NB4 (cell line): Measurements from ENCODE around the gene INPP5B.

ENCODE experiments used
- DNase-seq: peaks from one replicate; pipeline ENCODE4 v3.0.0; 2010; ENCODE audit warnings: low read depth
- H3K4me3 ChIP-seq: one replicate; pipeline ENCODE4 v1.5.1; 2011; ENCODE audit warnings: mild to moderate bottlenecking, low read depth, low read length, moderate library complexity
- CTCF ChIP-seq: IDR thresholded peaks from one replicate; pipeline ENCODE4 v1.5.1; 2012; ENCODE audit warnings: low read depth, low read length
- MAX ChIP-seq: IDR thresholded peaks from 2 replicates; pipeline ENCODE4 v1.6.1; 2011; ENCODE audit warnings: low read depth, low read length
- MYC ChIP-seq: IDR thresholded peaks from 2 replicates; pipeline ENCODE4 v1.6.1; 2011; ENCODE audit warnings: low read depth, low read length
- POLR2A ChIP-seq: IDR thresholded peaks from 2 replicates; pipeline ENCODE4 v1.6.1; 2011; ENCODE audit warnings: mild to moderate bottlenecking; ENCODE audit not compliant: insufficient read length; ENCODE audit errors: extremely low read depth

The INPP5B gene

GRCh38 chr1:37851262-37851661, 95.6 kb downstream of the INPP5B start:
- no peak for DNase-seq
- H3K4me3 ChIP-seq: no peak overlapping the region
- TF ChIP-seq MAX (no peak), CTCF (no peak), MYC (no peak), POLR2A (no peak)

- H3K4me3 ChIP-seq: peak overlapping the region; percentile 27
- DNase-seq: peak; percentile 71
- TF ChIP-seq MAX: 0 out of 2 replicates have a peak, but pooled peaks have one; percentile 27
- TF ChIP-seq MYC: peak; percentile 22; the same call in 1 of the 2 replicates
- TF ChIP-seq CTCF: no peak
- TF ChIP-seq POLR2A: no peak
These were observed 96.4 kb downstream of the INPP5B start for GRCh38 chr1:37850352-37850955.

GRCh38 chr1:37849480-37849879, 97.4 kb downstream of the INPP5B start:
- TF ChIP-seq CTCF (no peak), MAX (no peak), POLR2A (no peak), MYC (no peak)
- DNase-seq: no peak
- H3K4me3 ChIP-seq: no peak overlapping the region

GRCh38 chr1:37846647-37847339, 100.1 kb downstream of the INPP5B start:
- DNase-seq: peak; percentile 39

GRCh38 chr1:37845786-37846185, 101.1 kb downstream of the INPP5B start:
- DNase-seq: peak; percentile 75
- TF ChIP-seq MYC: 0 out of 2 replicates have a peak, but pooled peaks have one; percentile 30
- peak; percentile 41; the same call in 1 of the 2 replicates for TF ChIP-seq MAX
- TF ChIP-seq POLR2A: no peak
- H3K4me3 ChIP-seq: peak overlapping the region; percentile 34

More at GRCh38 chr1:37846647-37847339, 100.1 kb downstream of the INPP5B start:
- peak overlapping the region; percentile 34 for H3K4me3 ChIP-seq
- TF ChIP-seq MYC (no peak), MAX (no peak), POLR2A (no peak), CTCF (no peak)

- H3K4me3 ChIP-seq: peak overlapping the region; percentile 21
- DNase-seq: peak; percentile 20
- TF ChIP-seq MAX (no peak), MYC (no peak), CTCF (no peak), POLR2A (no peak)
These were observed 101.7 kb downstream of the INPP5B start for GRCh38 chr1:37845049-37845646.
